ENCODE results near the gene AFAP1L1. TPM values are rescaled to one million over a fixed set of nuclear protein-coding genes. Genes with fewer than 3 reads are reported as not detected.

AFAP1L1 gene
- total and polyA plus RNA-seq, 2 of the 13 experiments (the other 11 are each of a cell fraction or from before 2014, with no cell fraction given): 0.38 to 1.0 TPM

DNA sequence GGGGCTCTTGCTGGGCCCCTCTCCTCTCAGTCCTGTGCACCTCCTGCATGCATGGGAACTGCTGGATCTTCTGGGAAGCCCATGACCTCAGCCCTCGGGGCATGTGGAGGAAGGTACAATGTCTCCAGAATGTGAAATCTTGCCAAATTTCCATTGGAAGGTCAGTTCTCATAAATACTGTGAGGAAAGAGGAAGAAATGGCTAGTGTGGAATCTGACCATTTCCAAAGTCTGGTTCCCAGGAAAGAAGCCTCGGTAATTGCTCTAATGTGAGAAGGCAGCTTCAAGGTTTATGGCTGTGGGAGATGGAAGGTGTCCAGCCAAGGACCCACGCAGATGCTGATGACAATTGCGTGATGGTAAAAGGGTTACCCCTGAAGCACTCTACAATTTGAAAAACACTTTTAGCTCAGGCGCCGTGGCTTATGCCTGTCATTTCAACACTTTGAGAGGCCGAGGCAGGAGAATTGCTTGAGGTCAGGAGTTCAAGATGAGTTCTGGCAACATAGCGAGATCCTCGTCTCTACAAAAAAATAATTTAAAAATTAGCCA, 115.5 kb downstream of the AFAP1L1 start:
- Histone ChIP-seq H3K9ac (ENCODE audit: insufficient read depth, low read depth, low read length) (no peak overlapping the region), H3K4me2 (ENCODE audit: low read depth, low read length) (no peak overlapping the region), H3K4me1 (ENCODE audit: insufficient read depth, low read length) (peaks cover 46% of the 10 kb centered on the region), H3K4me3 (replicated peaks in 1 of 3; ENCODE audit: insufficient read depth in 1 of 3, low read depth in 2 of 3, low read length in 3 of 3) (no peak overlapping the region), H3K36me3 (replicated peaks in 1 of 2; ENCODE audit: control insufficient read depth in 1 of 2, insufficient read depth in 2 of 2, low read length in 2 of 2) (no peaks in the 10 kb centered on the region), H2AFZ (ENCODE audit: low read length) (no peak overlapping the region), H3K79me2 (ENCODE audit: insufficient read depth, low read length) (no peaks in the 10 kb centered on the region), H3K9me3 (ENCODE audit: low read length) (no peaks in the 10 kb centered on the region), H3K27ac (ENCODE audit: extremely low read length, insufficient read depth, low read length) (no peak overlapping the region), H4K20me1 (ENCODE audit: insufficient read depth, low read length) (no peaks in the 10 kb centered on the region), H3K27me3 (ENCODE audit: control insufficient read depth in 1 of 2, insufficient read depth in 2 of 2, low read length in 2 of 2) (peaks cover 2 to 5% of the 10 kb centered on the region in 2 experiments; a peak in 2 of 5 replicates)
- ChIA-PET POLR2A (no interaction called here), CTCF (ENCODE audit: low intra/inter-chr PET ratio, low total read pairs) (no interaction called here)
- no peak for ATAC-seq
- no peak for FAIRE-seq
- intact Hi-C loops (cut with micrococcal nuclease; ENCODE audit: unreplicated experiment) (no loop called here), in situ Hi-C loops (cut with HindIII; ENCODE audit: extremely low pct_ligation_motif_present, low pct_unique_long_range_greater_than_20kb) (loop anchor here (10.0 kb wide), 1 partner anchor 48 kb away; no protein-coding TSS in a partner anchor)
- no TSS peak for BruUV-seq (replicated peaks)
- 34% methylated on average over 9 of the region's 9 CpGs for WGBS (ENCODE audit: low lambda C conversion rate)
- no peak for DNase-seq (ENCODE audit: low spot score)
- no peak for TF ChIP-seq ARID2 (CRISPR knock-in tag; IDR thresholded peaks at IDR 0.05; ENCODE audit: borderline replicate concordance)
- no peak for TF ChIP-seq NCOA2 (CRISPR knock-in tag; IDR thresholded peaks at IDR 0.05)
- no peak for TF ChIP-seq ZNF136 (CRISPR knock-in tag; IDR thresholded peaks at IDR 0.05; ENCODE audit: low read depth)
- TF ChIP-seq EHMT2 (IDR thresholded peaks at IDR 0.05; ENCODE audit: borderline replicate concordance, low read depth, low read length): no peak
- TF ChIP-seq ZNF792 (CRISPR knock-in tag; IDR thresholded peaks at IDR 0.05): no peak
- no peak for TF ChIP-seq PRMT3 (CRISPR knock-in tag; IDR thresholded peaks at IDR 0.05; ENCODE audit: borderline replicate concordance, low read depth)
- TF ChIP-seq, protein P1, sequence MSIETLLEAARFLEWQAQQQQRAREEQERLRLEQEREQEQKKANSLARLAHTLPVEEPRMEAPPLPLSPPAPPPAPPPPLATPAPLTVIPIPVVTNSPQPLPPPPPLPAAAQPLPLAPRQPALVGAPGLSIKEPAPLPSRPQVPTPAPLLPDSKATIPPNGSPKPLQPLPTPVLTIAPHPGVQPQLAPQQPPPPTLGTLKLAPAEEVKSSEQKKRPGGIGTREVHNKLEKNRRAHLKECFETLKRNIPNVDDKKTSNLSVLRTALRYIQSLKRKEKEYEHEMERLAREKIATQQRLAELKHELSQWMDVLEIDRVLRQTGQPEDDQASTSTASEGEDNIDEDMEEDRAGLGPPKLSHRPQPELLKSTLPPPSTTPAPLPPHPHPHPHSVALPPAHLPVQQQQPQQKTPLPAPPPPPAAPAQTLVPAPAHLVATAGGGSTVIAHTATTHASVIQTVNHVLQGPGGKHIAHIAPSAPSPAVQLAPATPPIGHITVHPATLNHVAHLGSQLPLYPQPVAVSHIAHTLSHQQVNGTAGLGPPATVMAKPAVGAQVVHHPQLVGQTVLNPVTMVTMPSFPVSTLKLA (IDR thresholded peaks at IDR 0.05): no peak
- no peak for TF ChIP-seq POLR2G (IDR thresholded peaks at IDR 0.05; ENCODE audit: low read depth, low read length)
- no peak for TF ChIP-seq SCMH1 (CRISPR knock-in tag; IDR thresholded peaks at IDR 0.05; ENCODE audit: borderline replicate concordance)
- TF ChIP-seq KDM4B (CRISPR knock-in tag; IDR thresholded peaks at IDR 0.05): no peak
- no peak for TF ChIP-seq HMG20A (CRISPR knock-in tag; IDR thresholded peaks at IDR 0.05; ENCODE audit: borderline replicate concordance)
- no peak for TF ChIP-seq TP53 (CRISPR knock-in tag; conservative IDR thresholded peaks at IDR 0.05)
- TF ChIP-seq HCFC1 (IDR thresholded peaks at IDR 0.05; ENCODE audit: low read depth, low read length): no peak
- TF ChIP-seq RFX5 (IDR thresholded peaks at IDR 0.05; ENCODE audit: low read depth, low read length): no peak
- TF ChIP-seq ZBTB21 (CRISPR knock-in tag; IDR thresholded peaks at IDR 0.05): no peak
- TF ChIP-seq, protein P2, sequence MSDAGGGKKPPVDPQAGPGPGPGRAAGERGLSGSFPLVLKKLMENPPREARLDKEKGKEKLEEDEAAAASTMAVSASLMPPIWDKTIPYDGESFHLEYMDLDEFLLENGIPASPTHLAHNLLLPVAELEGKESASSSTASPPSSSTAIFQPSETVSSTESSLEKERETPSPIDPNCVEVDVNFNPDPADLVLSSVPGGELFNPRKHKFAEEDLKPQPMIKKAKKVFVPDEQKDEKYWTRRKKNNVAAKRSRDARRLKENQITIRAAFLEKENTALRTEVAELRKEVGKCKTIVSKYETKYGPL (CRISPR knock-in tag; IDR thresholded peaks at IDR 0.05): no peak
- TF ChIP-seq TOE1 (CRISPR knock-in tag; IDR thresholded peaks at IDR 0.05): no peak

All from HepG2 (cell line).